DMS 273 (cell line): Measurements from ENCODE around the gene PGF.
"Not testable (repeated sequence)": the region's sequence is repeated elsewhere in the genome, so short reads cannot be mapped to it uniquely, and the experiment has no call there.

Source experiments
- DNase-seq: peaks from one replicate; lab custom pipeline; 2025; ENCODE audit not compliant: unreplicated experiment; lab: John Stamatoyannopoulos, UW

Gene PGF

GRCh38 chr14:74945261-74945851 is 10.0 kb downstream of the PGF start:
- peak; percentile 67 for DNase-seq

DNA sequence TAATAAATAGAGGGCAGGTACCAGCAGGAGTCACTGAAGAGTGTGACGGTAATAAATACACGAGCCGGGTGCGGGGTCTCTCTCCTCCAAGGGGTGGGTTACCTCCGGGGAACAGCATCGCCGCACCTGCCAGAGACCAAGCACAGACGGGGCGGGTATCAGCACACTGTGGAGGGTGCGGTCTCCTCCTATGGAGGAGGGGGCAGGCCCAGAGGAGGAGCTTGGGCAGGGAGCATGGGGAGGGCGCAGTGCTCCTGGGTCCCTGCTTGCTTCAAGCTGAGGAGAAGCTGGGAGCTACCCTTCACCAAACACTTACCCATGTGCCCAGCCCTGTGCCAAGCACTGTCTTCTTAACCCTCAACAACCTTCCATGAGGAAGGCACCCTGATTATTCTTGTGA is 12.8 kb downstream of the PGF start:
- no peak for DNase-seq

GRCh38 chr14:74942181-74942580 is 13.2 kb downstream of the PGF start:
- DNase-seq: no peak

DNA sequence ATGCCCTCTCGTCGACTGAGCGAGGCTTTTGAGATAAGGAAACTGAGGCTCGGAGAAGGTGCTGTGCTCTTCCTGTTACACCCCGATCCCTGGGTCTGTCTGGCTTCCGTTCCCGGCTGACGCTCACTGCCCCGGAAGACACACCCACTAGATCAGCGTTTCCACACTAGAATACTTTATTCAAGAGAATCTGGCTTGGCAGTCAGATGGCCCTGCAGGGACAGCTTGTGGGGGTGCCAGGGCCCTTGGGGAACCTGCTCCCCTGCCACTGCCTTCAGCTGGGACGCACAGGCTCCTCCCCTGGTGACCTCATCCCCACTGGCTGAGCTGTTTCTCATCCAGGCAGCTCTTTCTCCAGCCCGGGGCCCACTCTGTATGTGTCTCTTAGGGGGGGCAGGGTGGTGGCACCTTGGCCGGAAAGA is 13.7 kb downstream of the PGF start:
- peak; percentile 36 for DNase-seq

GRCh38 chr14:74940956-74941565 is 14.3 kb downstream of the PGF start:
- DNase-seq: no peak

GRCh38 chr14:74938531-74939495 is 16.6 kb downstream of the PGF start:
- DNase-seq: peak; percentile 85

DNA sequence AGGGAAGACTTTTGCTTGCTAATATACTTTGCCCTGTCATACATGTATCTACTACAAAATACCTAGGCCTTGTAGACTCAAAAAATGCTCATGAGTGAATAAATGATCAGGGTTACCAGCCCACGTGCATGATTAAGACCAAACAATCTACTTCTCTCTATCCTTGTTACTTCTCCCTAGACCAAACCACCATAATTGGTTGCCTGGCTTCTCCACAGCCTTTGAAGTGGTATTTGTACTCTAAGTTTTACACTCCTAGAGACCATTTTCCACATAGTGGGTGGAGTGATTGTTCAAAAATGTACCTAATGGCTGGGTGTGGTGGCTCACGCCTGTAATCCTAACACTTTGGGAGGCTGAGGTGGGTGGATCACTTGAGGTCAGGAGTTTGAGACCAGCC is 18.2 kb downstream of the PGF start:
- no peak for DNase-seq

- no peak for DNase-seq
These were observed 18.7 kb downstream of the PGF start for GRCh38 chr14:74936731-74937130.

DNA sequence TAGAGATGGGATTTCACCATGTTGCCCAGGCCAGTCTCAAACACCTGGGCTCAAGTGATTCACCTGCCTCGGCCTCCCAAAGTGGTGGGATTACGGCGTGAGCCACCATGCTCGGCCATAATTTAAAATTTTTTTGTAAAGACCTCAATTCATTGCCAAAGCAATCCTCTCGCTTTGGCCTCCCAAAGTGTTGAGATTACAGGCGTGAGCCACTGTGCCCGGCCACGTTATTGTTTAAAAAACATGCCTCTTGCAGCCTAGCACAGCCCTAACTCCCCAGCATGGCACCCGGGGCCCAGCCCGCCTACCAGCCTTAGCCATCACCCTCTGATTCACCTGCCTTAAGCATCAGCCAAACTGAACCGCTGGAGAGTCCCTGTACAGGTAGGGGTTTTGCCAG is 19.2 kb downstream of the PGF start:
- DNase-seq: no peak

DNA sequence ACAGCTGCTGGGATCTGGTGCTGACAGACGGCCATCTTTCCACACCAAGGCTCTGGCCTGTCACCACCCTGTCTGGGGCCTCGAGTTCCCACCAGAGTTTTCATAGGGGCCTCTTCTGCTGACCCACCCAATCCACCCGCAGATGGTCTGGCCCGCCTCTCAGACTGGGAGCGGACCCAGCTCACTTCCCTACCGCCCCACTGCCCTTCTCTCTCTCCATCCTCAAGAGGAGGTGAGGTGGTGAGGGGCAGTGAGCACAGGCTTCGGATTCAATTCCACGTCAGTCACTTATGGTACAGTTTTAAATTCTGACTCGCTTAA is 20.1 kb downstream of the PGF start:
- DNase-seq: no peak

GRCh38 chr14:74934476-74935359 is 20.7 kb downstream of the PGF start:
- peak; percentile 33 for DNase-seq

DNA sequence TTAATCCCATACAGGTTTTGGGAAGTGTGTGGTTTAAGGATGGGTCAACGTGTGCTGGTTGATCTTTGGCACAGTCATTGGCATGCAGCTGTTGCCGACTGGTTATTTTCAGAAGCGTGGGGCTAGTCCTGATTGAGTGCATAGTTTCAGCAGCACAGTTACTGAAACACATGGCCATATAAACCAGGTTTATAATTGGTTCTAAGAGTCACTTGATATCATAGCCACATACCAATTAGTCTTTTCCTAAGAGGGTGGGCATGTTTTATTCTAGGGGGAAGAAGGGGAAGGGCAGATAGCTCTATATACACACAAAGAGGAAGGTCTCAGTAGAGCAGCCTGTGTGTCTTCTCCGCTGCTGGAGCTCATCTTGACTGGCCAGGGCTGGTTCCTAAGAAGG is 21.4 kb downstream of the PGF start:
- DNase-seq: peak; percentile 46

GRCh38 chr14:74932936-74933335 is 22.5 kb downstream of the PGF start:
- not testable (repeated sequence) for DNase-seq

GRCh38 chr14:74932401-74932901 is 22.9 kb downstream of the PGF start:
- no peak for DNase-seq

GRCh38 chr14:74931744-74932143 is 23.7 kb downstream of the PGF start:
- not testable (repeated sequence) for DNase-seq

DNA sequence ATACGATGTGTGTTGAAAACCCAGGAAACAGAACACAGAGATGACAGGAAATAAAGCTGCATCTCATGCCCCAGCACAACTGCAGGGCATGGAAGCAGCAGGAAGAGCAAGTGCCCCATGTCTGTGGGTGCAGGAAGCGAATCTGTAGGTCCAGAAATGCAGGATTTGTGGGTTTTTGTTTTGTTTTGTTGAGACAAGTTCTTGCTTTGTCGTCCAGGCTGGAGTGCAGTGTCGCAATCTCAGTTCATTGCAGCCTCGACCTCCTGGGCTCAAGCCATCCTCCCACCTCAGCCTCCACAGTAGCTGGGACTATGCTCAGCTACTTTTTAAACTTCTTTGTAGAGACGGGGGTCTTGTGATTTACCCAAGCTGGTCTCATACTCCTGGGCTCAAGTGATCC is 26.2 kb downstream of the PGF start:
- DNase-seq: no peak

DNA sequence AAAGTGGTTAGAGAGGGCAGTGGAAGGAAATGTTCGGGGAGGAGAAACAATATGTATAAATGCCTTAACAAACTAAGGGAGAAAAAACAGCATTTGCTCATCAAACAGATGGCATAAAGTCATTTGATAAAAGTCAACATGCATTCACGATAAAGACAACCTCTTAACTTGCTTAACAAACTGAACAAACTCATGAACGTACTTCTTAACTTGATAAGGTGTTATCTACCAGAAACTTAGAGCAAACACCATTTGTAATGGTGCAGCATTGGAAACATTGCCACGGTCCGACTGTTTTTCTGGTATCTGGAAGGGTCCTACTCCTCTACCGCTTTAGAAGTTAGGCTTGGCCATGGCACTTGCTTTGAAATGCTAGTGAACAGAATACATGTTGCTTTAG is 28.2 kb downstream of the PGF start:
- no peak for DNase-seq

GRCh38 chr14:74924061-74924460 is 31.3 kb downstream of the PGF start:
- DNase-seq: no peak

- DNase-seq: peak; percentile 96
These were observed 32.5 kb downstream of the PGF start, which contains the start of gene RPS6KL1 for GRCh38 chr14:74922752-74923401. Gene RPS6KL1 (minus strand): TSS chr14:74923260. CDS start chr14:74921541, 1,719 bp downstream.
